GM19025 (cell line): Measurements from ENCODE around the gene ARL3.
"Not testable (repeated sequence)": the region's sequence is repeated elsewhere in the genome, so short reads cannot be mapped to it uniquely, and the experiment has no call there.

ENCODE experiments used
- ATAC-seq: cut with Tn5 transposase; IDR thresholded peaks from one replicate; pipeline ENCODE4 v1.9.1; 2021; ENCODE audit warnings: mild to moderate bottlenecking, low read depth, moderate library complexity; ENCODE audit not compliant: unreplicated experiment

ARL3 gene

GRCh38 chr10:102713814-102714620, at the start of gene ARL3:
Gene ARL3 (minus strand): TSS chr10:102714397. CDS start chr10:102714275, 122 bp downstream.
- ATAC-seq: peak; percentile 79

- ATAC-seq: no peak
These were observed 48.9 kb upstream of the ARL3 start for GRCh38 chr10:102763037-102763607.

GRCh38 chr10:102762401-102763015, 48.3 kb upstream of the ARL3 start:
- no peak for ATAC-seq

GRCh38 chr10:102761981-102762380, 47.8 kb upstream of the ARL3 start:
- no peak for ATAC-seq

GRCh38 chr10:102759497-102760210, 45.5 kb upstream of the ARL3 start:
- ATAC-seq: no peak

GRCh38 chr10:102758933-102759262, 44.7 kb upstream of the ARL3 start:
- not testable (repeated sequence) for ATAC-seq

GRCh38 chr10:102758240-102758932, 44.2 kb upstream of the ARL3 start:
- ATAC-seq: no peak

GRCh38 chr10:102757323-102757722, 43.1 kb upstream of the ARL3 start:
- no peak for ATAC-seq

GRCh38 chr10:102753718-102754117, 39.5 kb upstream of the ARL3 start:
- no peak for ATAC-seq

- ATAC-seq: no peak
These were observed 38.9 kb upstream of the ARL3 start for GRCh38 chr10:102752934-102753664.

- no peak for ATAC-seq
These were observed 38.2 kb upstream of the ARL3 start for GRCh38 chr10:102752266-102752930.

- no peak for ATAC-seq
These were observed 31.0 kb upstream of the ARL3 start for GRCh38 chr10:102745157-102745556.

- no peak for ATAC-seq
These were observed 30.3 kb upstream of the ARL3 start for GRCh38 chr10:102744374-102745051.

- peak; percentile 97 for ATAC-seq
These were observed 29.6 kb upstream of the ARL3 start, which contains the start of gene WBP1L for GRCh38 chr10:102743588-102744373. Gene WBP1L (plus strand): TSS chr10:102743948. CDS start chr10:102744054, 106 bp downstream.

GRCh38 chr10:102743078-102743587, 28.9 kb upstream of the ARL3 start:
- no peak for ATAC-seq

GRCh38 chr10:102742313-102742712, 28.1 kb upstream of the ARL3 start:
- not testable (repeated sequence) for ATAC-seq

GRCh38 chr10:102741726-102742237, 27.6 kb upstream of the ARL3 start:
- no peak for ATAC-seq
